H1 (cell line): Measurements from ENCODE around the gene CYP27B1. TPM values are rescaled to one million over a fixed set of nuclear protein-coding genes. Genes with fewer than 3 reads are reported as not detected.

Experiments
- CTCF ChIA-PET: fragments of 300-600 bp; sonication (Branson Sonifier 250); formaldehyde crosslinking; loops from one replicate; lab custom pipeline; 2021; ENCODE audit not compliant: partially characterized antibody; lab: Charles Lee
- POLR2A ChIA-PET: fragments of 300-600 bp; sonication (Branson Sonifier 250); formaldehyde crosslinking; loops from one replicate; lab custom pipeline; 2021; ENCODE audit warnings: inconsistent platforms; ENCODE audit not compliant: partially characterized antibody; lab: Charles Lee
- DNase-seq, 2 experiments: peaks; one replicate each; pipeline versions ENCODE4 v3.0.0 to v3.0.0-alpha.2; 2010 to 2022; ENCODE audit warnings: low spot score in 2 of 2, low read depth in 1 of 2, mixed read lengths in 1 of 2
- FAIRE-seq: peaks from 2 replicates; lab custom pipeline; 2011; peaks lifted over from hg19 to GRCh38; lab: Jason Lieb, UNC
- H2AFZ ChIP-seq: 2 replicates; pipeline ENCODE4 v1.8.1; 2012; ENCODE audit warnings: low read length, inconsistent platforms
- H2AK5ac ChIP-seq: 2 replicates; pipeline ENCODE4 v1.6.1; 2013; ENCODE audit warnings: low read depth, low read length
- H2BK120ac ChIP-seq: replicated peaks from 2 replicates; pipeline ENCODE3; 2013; ENCODE audit warnings: low read depth, low read length, inconsistent platforms
- H2BK12ac ChIP-seq: 2 replicates; pipeline ENCODE4 v1.6.1; 2013; ENCODE audit warnings: low read depth, low read length
- H2BK15ac ChIP-seq: 2 replicates; pipeline ENCODE4 v1.6.1; 2013; ENCODE audit warnings: low read length
- H2BK20ac ChIP-seq: 2 replicates; pipeline ENCODE4 v1.6.1; 2013; ENCODE audit warnings: low read length
- H2BK5ac ChIP-seq: 2 replicates; pipeline ENCODE4 v1.6.1; 2013; ENCODE audit warnings: low read depth, low read length
- H3K14ac ChIP-seq: 2 replicates; pipeline ENCODE4 v1.6.1; 2013; ENCODE audit warnings: inconsistent platforms; ENCODE audit not compliant: insufficient read length
- H3K18ac ChIP-seq: 2 replicates; pipeline ENCODE4 v1.6.1; 2013; ENCODE audit warnings: low read length; ENCODE audit errors: extremely low read depth
- H3K23ac ChIP-seq: 2 replicates; pipeline ENCODE4 v1.6.1; 2013; ENCODE audit warnings: inconsistent platforms; ENCODE audit not compliant: insufficient read length
- H3K23me2 ChIP-seq: 2 replicates; pipeline ENCODE4 v1.6.1; 2013; ENCODE audit warnings: low read depth, low read length
- H3K27ac ChIP-seq: 2 replicates; pipeline ENCODE4 v1.6.1; 2011; ENCODE audit warnings: low read depth, low read length, inconsistent platforms
- H3K27me3 ChIP-seq, 4 experiments: replicated peaks in 1 of 4; 1 replicate in 1 of 4; 2 replicates in 3 of 4; pipeline versions ENCODE4 v1.6.1 to v1.8.1; 2011 to 2013; ENCODE audit warnings: low read length in 3 of 4, mild to moderate bottlenecking in 3 of 4, inconsistent platforms in 2 of 4, mixed read lengths in 2 of 4, moderate library complexity in 1 of 4; ENCODE audit not compliant: control insufficient read depth in 3 of 4, insufficient read depth in 3 of 4; ENCODE audit errors: extremely low read depth in 1 of 4
- H3K36me3 ChIP-seq, 4 experiments: 2 replicates each; pipeline versions ENCODE4 v1.6.1 to v1.8.1; 2011 to 2013; ENCODE audit warnings: mild to moderate bottlenecking in 4 of 4, low read length in 3 of 4, moderate library complexity in 2 of 4, control low read depth in 1 of 4, inconsistent platforms in 1 of 4; ENCODE audit not compliant: insufficient read depth in 4 of 4, control insufficient read depth in 2 of 4
- H3K4ac ChIP-seq: replicated peaks from 2 replicates; pipeline ENCODE3; 2013; ENCODE audit warnings: low read length, low read depth, mixed read lengths, inconsistent platforms; ENCODE audit not compliant: insufficient read length
- H3K4me1 ChIP-seq, 4 experiments: replicated peaks in 1 of 4; 1 replicate in 1 of 4; 2 replicates in 3 of 4; pipeline versions ENCODE4 v1.6.1 to v1.8.1; 2011 to 2013; ENCODE audit warnings: low read length in 3 of 4, inconsistent platforms in 2 of 4, mixed read lengths in 1 of 4; ENCODE audit not compliant: insufficient read depth in 4 of 4, control insufficient read depth in 3 of 4
- H3K4me2 ChIP-seq, 2 experiments: 2 replicates each; pipeline versions ENCODE4 v1.6.1 to v1.8.1; 2011 to 2013; ENCODE audit warnings: low read depth in 2 of 2, low read length in 2 of 2, control low read depth in 1 of 2, inconsistent platforms in 1 of 2, mild to moderate bottlenecking in 1 of 2; ENCODE audit not compliant: insufficient read depth in 1 of 2
- H3K4me3 ChIP-seq, 4 experiments: fragments of 200-600, 300-600 bp in 1 of 4; sonication (generic), shearing (Covaris generic), sonication (Bioruptor Twin) in 1 of 4; 2 replicates each; pipeline versions ENCODE4 v1.5.1 to v1.8.1; 2011 to 2016; ENCODE audit warnings: low read length in 4 of 4, low read depth in 3 of 4, control low read depth in 2 of 4, inconsistent platforms in 2 of 4, mild to moderate bottlenecking in 2 of 4, mixed read lengths in 1 of 4, moderate library complexity in 1 of 4; ENCODE audit not compliant: insufficient read depth in 2 of 4; ENCODE audit errors: extremely low read depth in 1 of 4
- H3K56ac ChIP-seq: replicated peaks from 2 replicates; pipeline ENCODE3; 2013; ENCODE audit warnings: low read depth, mild to moderate bottlenecking, mixed read lengths, low read length, inconsistent platforms; ENCODE audit not compliant: insufficient read length
- H3K79me1 ChIP-seq: 2 replicates; pipeline ENCODE4 v1.6.1; 2013; ENCODE audit warnings: low read depth, low read length, control low read depth
- H3K79me2 ChIP-seq, 2 experiments: 2 replicates each; pipeline versions ENCODE4 v1.6.1 to v1.8.1; 2012 to 2013; ENCODE audit warnings: low read length in 2 of 2, mild to moderate bottlenecking in 2 of 2, inconsistent platforms in 1 of 2; ENCODE audit not compliant: insufficient read depth in 2 of 2, control insufficient read depth in 1 of 2
- H3K9ac ChIP-seq, 4 experiments: replicated peaks in 1 of 4; 1 replicate in 1 of 4; 2 replicates in 3 of 4; pipeline versions ENCODE4 v1.6.1 to v1.8.1; 2011 to 2013; ENCODE audit warnings: low read depth in 3 of 4, low read length in 3 of 4, control low read depth in 2 of 4, mild to moderate bottlenecking in 2 of 4, moderate library complexity in 2 of 4, inconsistent platforms in 1 of 4; ENCODE audit errors: extremely low read depth in 1 of 4
- H3K9me3 ChIP-seq, 2 experiments: 2 replicates each; pipeline versions ENCODE4 v1.6.1 to v1.8.1; 2012 to 2013; ENCODE audit warnings: mild to moderate bottlenecking in 2 of 2, moderate library complexity in 2 of 2, control low read depth in 1 of 2, inconsistent platforms in 1 of 2, low read depth in 1 of 2, low read length in 1 of 2, mixed read lengths in 1 of 2; ENCODE audit not compliant: insufficient read depth in 2 of 2
- H4K20me1 ChIP-seq, 2 experiments: replicated peaks in 1 of 2; 2 replicates each; pipeline versions ENCODE3 to v1.8.1; 2011 to 2013; ENCODE audit warnings: inconsistent platforms in 2 of 2, low read length in 2 of 2, mild to moderate bottlenecking in 1 of 2; ENCODE audit not compliant: insufficient read depth in 2 of 2, control insufficient read depth in 1 of 2
- H4K5ac ChIP-seq: 2 replicates; pipeline ENCODE4 v1.6.1; 2013; ENCODE audit warnings: low read length, low read depth, mixed read lengths, inconsistent platforms; ENCODE audit not compliant: insufficient read length
- H4K8ac ChIP-seq: 2 replicates; pipeline ENCODE4 v1.8.0; 2013; ENCODE audit warnings: mild to moderate bottlenecking, moderate library complexity, low read length, inconsistent platforms; ENCODE audit not compliant: insufficient read depth; ENCODE audit errors: extremely low read depth
- H4K91ac ChIP-seq: replicated peaks from 2 replicates; pipeline ENCODE3; 2013; ENCODE audit warnings: low read length, mixed read lengths, inconsistent platforms; ENCODE audit not compliant: insufficient read length
- CREB1 ChIP-seq: IDR thresholded peaks from 2 replicates; pipeline ENCODE4 v1.6.1; 2012; ENCODE audit warnings: inconsistent platforms
- JUND ChIP-seq: IDR thresholded peaks from 2 replicates; pipeline ENCODE4 v1.6.1; 2011; ENCODE audit warnings: mild to moderate bottlenecking, improper control_type of control experiment, low read length
- NRF1 ChIP-seq: IDR thresholded peaks from 2 replicates; pipeline ENCODE4 v1.6.1; 2011; ENCODE audit warnings: mild to moderate bottlenecking, low read depth, low read length, improper control_type of control experiment
- WGBS, 2 experiments: shearing (Covaris generic) in 1 of 2; methylation state at CpG; one replicate each; pipeline versions ENCODE4 v1.1.6 to v1.1.7; 2013 to 2015; ENCODE audit warnings: low lambda C conversion rate in 2 of 2, mixed read lengths in 2 of 2, inconsistent platforms in 1 of 2, low coverage in 1 of 2, missing lambda C conversion rate in 1 of 2; ENCODE audit not compliant: insufficient replicate concordance in 2 of 2, insufficient coverage in 1 of 2, insufficient read length in 1 of 2; ENCODE audit errors: extremely low coverage in 1 of 2, missing lambda C conversion rate in 1 of 2; 5-methylcytosine and 5-hydroxymethylcytosine counted together
- polyA plus RNA-seq, 7 experiments: library from polyadenylated mRNA; depleted of rRNA in 3 of 7; stranded (reverse) in 5 of 7; unstranded in 2 of 7; fragments of >200 nt in 5 of 7; fragments of 200-250 nt in 2 of 7; gene quantifications; 1 replicate in 5 of 7; 2 replicates in 1 of 7; 4 replicates in 1 of 7; pipeline versions ENCODE4 v1.2.1 to v1.2.3, GENCODE V29; 2011 to 2013; ENCODE audit warnings: missing spikeins in 2 of 7, mixed read lengths in 2 of 7
- total RNA-seq: library from RNA; stranded (reverse); fragmentation: NEBNext Ultra II Directional; extraction: Animal tissue kit (Norgen Biotek cat#: 25700); gene quantifications from 2 replicates; pipeline ENCODE4 v1.2.1, GENCODE V29; 2021

The CYP27B1 gene
- total and polyA plus RNA-seq, 2 of the 8 experiments (the other 6 are each of a cell fraction or from before 2014, with no cell fraction given) = 2.9 to 3.3 TPM

DNA sequence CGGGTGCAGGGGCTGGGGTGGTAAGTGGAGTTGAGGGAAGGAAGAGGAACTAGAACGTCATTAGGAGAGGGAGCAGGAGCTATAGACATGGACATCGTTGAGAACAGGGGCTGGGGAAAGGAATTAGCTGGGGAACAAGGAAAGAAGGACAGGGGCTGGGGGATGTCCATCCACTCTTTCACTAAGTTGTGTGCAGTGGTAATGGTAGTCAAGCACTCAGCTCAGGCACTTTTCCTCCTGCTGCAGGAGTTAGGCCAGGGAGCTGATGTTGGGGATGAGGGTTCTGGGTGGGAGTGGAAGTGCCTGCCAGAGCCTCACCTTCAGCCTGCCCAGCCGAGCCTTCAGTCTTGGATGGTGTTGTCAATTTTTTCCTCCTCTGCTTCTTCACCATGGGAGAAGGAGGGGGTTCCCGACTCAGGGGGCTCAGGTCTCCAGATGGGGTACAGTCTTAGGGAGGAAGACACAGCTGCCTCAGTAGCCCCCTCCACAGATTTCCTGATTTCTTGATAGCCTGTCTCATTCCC lies 37.5 kb downstream of the CYP27B1 start:
- no peak overlapping the region for H2BK15ac ChIP-seq
- no peaks in the 10 kb centered on the region for H3K36me3 ChIP-seq
- H3K23me2 ChIP-seq = peaks cover 12% of the 10 kb centered on the region; the same call in 1 of the 2 replicates
- FAIRE-seq (no peak), DNase-seq (no peak)
- peaks cover 2 to 7% of the 10 kb centered on the region in 2 experiments for H4K20me1 ChIP-seq
- no peak overlapping the region for H3K4me2 ChIP-seq
- no peak overlapping the region for H3K56ac ChIP-seq
- H3K4me1 ChIP-seq = peaks cover 0 to 20% (median 13%) of the 10 kb centered on the region in 4 experiments; a peak in 5 of 7 replicates
- H3K4me3 ChIP-seq = no peak overlapping the region
- H4K91ac ChIP-seq = no peak overlapping the region
- no peak overlapping the region for H3K23ac ChIP-seq
- no peak overlapping the region for H3K14ac ChIP-seq
- peaks cover 26 to 91% (median 73%) of the 10 kb centered on the region in 4 experiments for H3K27me3 ChIP-seq
- no peaks in the 10 kb centered on the region for H3K79me2 ChIP-seq
- POLR2A ChIA-PET = interaction anchor here (0.8 kb wide), 1 partner anchor 15 kb away, joined by 4 read pairs; the partner anchor contains the start of gene TSPAN31
- H3K27ac ChIP-seq = no peak overlapping the region
- H3K79me1 ChIP-seq = no peaks in the 10 kb centered on the region
- no peak overlapping the region for H3K4ac ChIP-seq
- no peak overlapping the region for H2BK120ac ChIP-seq
- 49% methylated on average over 5 of the region's 5 CpGs; no CpG with 5 or more reads in 1 of the 2 experiments for WGBS, 2 experiments
- H2BK20ac ChIP-seq = no peak overlapping the region
- no peak overlapping the region for H4K8ac ChIP-seq
- no peak overlapping the region for H2BK5ac ChIP-seq
- H4K5ac ChIP-seq = no peak overlapping the region
- H2BK12ac ChIP-seq = no peak overlapping the region
- H3K18ac ChIP-seq = no peak overlapping the region
- H3K9me3 ChIP-seq = no peaks in the 10 kb centered on the region
- CTCF ChIA-PET = interaction anchor here (0.6 to 2.3 kb wide), 5 partner anchors 36 to 147 kb away, joined by 3 to 9 read pairs (median 3); partner anchors contain the start of gene OS9
- H2AFZ ChIP-seq = no peak overlapping the region
- H2AK5ac ChIP-seq = no peak overlapping the region
- H3K9ac ChIP-seq = no peak overlapping the region
- TF ChIP-seq JUND (no peak), CREB1 (no peak), NRF1 (no peak)
